Liver (tissue), 9 donors: ENCODE measurements around the gene FAM111A. TPM values are rescaled to one million over a fixed set of nuclear protein-coding genes. Genes with fewer than 3 reads are reported as not detected.
A peak's percentile ranks its signal among the peaks of the same experiment; 100 is the strongest.

Source experiments
- DNase-seq: peaks from one replicate; pipeline ENCODE4 v3.0.0-alpha.2; 2017; ENCODE audit warnings: low spot score
- H3K27ac ChIP-seq, 2 donors: one replicate each; pipeline ENCODE4 v1.7.0; 2013; ENCODE audit warnings: inconsistent platforms in 2 of 2, low read length in 2 of 2, control low read depth in 1 of 2, low read depth in 1 of 2, mild to moderate bottlenecking in 1 of 2
- H3K27me3 ChIP-seq, 4 donors: one replicate each; pipeline versions ENCODE4 v1.6.1 to v1.7.0; 2013; ENCODE audit warnings: low read length in 3 of 4, inconsistent platforms in 1 of 4, mild to moderate bottlenecking in 1 of 4, moderate library complexity in 1 of 4; ENCODE audit not compliant: control insufficient read depth in 4 of 4, insufficient read depth in 4 of 4
- H3K36me3 ChIP-seq, 4 donors: one replicate each; pipeline versions ENCODE4 v1.6.1 to v1.7.0; 2013; ENCODE audit warnings: low read length in 3 of 4, mild to moderate bottlenecking in 3 of 4, low read depth in 1 of 4, moderate library complexity in 1 of 4; ENCODE audit not compliant: control insufficient read depth in 4 of 4, insufficient read depth in 3 of 4
- H3K4me1 ChIP-seq, 4 donors: one replicate each; pipeline versions ENCODE4 v1.6.1 to v1.7.0; 2013; ENCODE audit warnings: low read length in 3 of 4, mild to moderate bottlenecking in 3 of 4, moderate library complexity in 1 of 4; ENCODE audit not compliant: control insufficient read depth in 4 of 4, insufficient read depth in 4 of 4
- H3K4me3 ChIP-seq, 3 donors: one replicate each; pipeline versions ENCODE4 v1.6.1 to v1.7.0; 2013; ENCODE audit warnings: low read length in 3 of 3, control low read depth in 1 of 3, low read depth in 1 of 3, mild to moderate bottlenecking in 1 of 3
- H3K9ac ChIP-seq, 2 donors: one replicate each; pipeline ENCODE4 v1.7.0; 2013; ENCODE audit warnings: low read length in 2 of 2, mild to moderate bottlenecking in 2 of 2, moderate library complexity in 2 of 2, control low read depth in 1 of 2, low read depth in 1 of 2
- H3K9me3 ChIP-seq, 4 donors: one replicate each; pipeline versions ENCODE4 v1.6.1 to v1.7.0; 2013; ENCODE audit warnings: low read length in 3 of 4; ENCODE audit not compliant: control insufficient read depth in 4 of 4
- ATF3 ChIP-seq: IDR thresholded peaks from 2 replicates; pipeline ENCODE4 v1.6.1; 2016; ENCODE audit warnings: antibody characterized with exemption
- CTCF ChIP-seq: fragments of 150-350 bp; IDR thresholded peaks from 2 replicates; pipeline ENCODE4 v1.5.1; 2017; ENCODE audit warnings: improper control_type of control experiment, low read depth, low read length; ENCODE audit not compliant: missing input control
- EGR1 ChIP-seq, 2 donors: IDR thresholded peaks; 2 replicates each; pipeline ENCODE4 v1.6.1; 2016 to 2018; ENCODE audit warnings: antibody characterized with exemption in 2 of 2, low read depth in 2 of 2
- FOXA2 ChIP-seq: IDR thresholded peaks from 2 replicates; pipeline ENCODE4 v1.6.1; 2016; ENCODE audit warnings: antibody characterized with exemption
- GABPA ChIP-seq, 2 donors: IDR thresholded peaks in 1 of 2; conservative IDR thresholded peaks in 1 of 2; 2 replicates each; pipeline ENCODE4 v1.6.1; 2016; ENCODE audit warnings: antibody characterized with exemption in 2 of 2, mild to moderate bottlenecking in 1 of 2, moderate library complexity in 1 of 2
- HNF4A ChIP-seq, 2 donors: conservative IDR thresholded peaks; 2 replicates each; pipeline ENCODE4 v1.6.1; 2016; ENCODE audit warnings: antibody characterized with exemption in 2 of 2, mild to moderate bottlenecking in 2 of 2
- HNF4G ChIP-seq: IDR thresholded peaks from 2 replicates; pipeline ENCODE4 v1.6.1; 2016; ENCODE audit warnings: antibody characterized with exemption
- JUND ChIP-seq, 2 donors: IDR thresholded peaks; 2 replicates each; pipeline ENCODE4 v1.6.1; 2016; ENCODE audit warnings: antibody characterized with exemption in 2 of 2
- MAX ChIP-seq: IDR thresholded peaks from 2 replicates; pipeline ENCODE4 v1.6.1; 2016; ENCODE audit warnings: antibody characterized with exemption
- NR2F2 ChIP-seq: IDR thresholded peaks from 2 replicates; pipeline ENCODE4 v1.6.1; 2016; ENCODE audit warnings: antibody characterized with exemption
- RAD21 ChIP-seq, 2 donors: IDR thresholded peaks; 2 replicates each; pipeline ENCODE4 v1.6.1; 2016; ENCODE audit warnings: antibody characterized with exemption in 2 of 2, mild to moderate bottlenecking in 2 of 2
- REST ChIP-seq: IDR thresholded peaks from 2 replicates; pipeline ENCODE4 v1.6.1; 2016; ENCODE audit warnings: antibody characterized with exemption, mild to moderate bottlenecking
- SP1 ChIP-seq: IDR thresholded peaks from 2 replicates; pipeline ENCODE4 v1.6.1; 2018; ENCODE audit warnings: antibody characterized with exemption, mild to moderate bottlenecking
- TAF1 ChIP-seq: conservative IDR thresholded peaks from 2 replicates; pipeline ENCODE4 v1.6.1; 2016; ENCODE audit warnings: antibody characterized with exemption, mild to moderate bottlenecking
- ZBTB33 ChIP-seq: IDR thresholded peaks from 2 replicates; pipeline ENCODE4 v1.6.1; 2016; ENCODE audit warnings: antibody characterized with exemption
- WGBS: extraction: QIAGEN DNeasy Blood & Tissue Kit; methylation state at CpG from one replicate; pipeline ENCODE4 v1.1.7; 2013; 5-methylcytosine and 5-hydroxymethylcytosine counted together
- polyA plus RNA-seq, 2 donors: library from polyadenylated mRNA; stranded (reverse) in 1 of 2; unstranded in 1 of 2; fragments of 200-250 nt in 1 of 2; fragments of >200 nt in 1 of 2; fragmentation: Nextera tagmentation in 1 of 2; extraction: Ambion mirVana in 1 of 2; gene quantifications; one replicate each; pipeline versions ENCODE4 v1.2.1 to v1.2.3, GENCODE V29; 2013 to 2015
- total RNA-seq, 2 donors: library from RNA; depleted of rRNA; stranded (reverse); fragments of >200 nt; gene quantifications; one replicate each; pipeline ENCODE4 v1.2.3, GENCODE V29; 2014
- donor health status: healthy.
- donor health status: healthy.
- donor health status: healthy.
- donor health status: healthy.
- donor health status: healthy.

Gene FAM111A
- total and polyA plus RNA-seq, 4 donors: 5.9 to 27.0 (median 14.2) TPM

- DNase-seq: no peak
- H3K9me3 ChIP-seq: no peaks in the 10 kb centered on the region
- H3K27me3 ChIP-seq: no peaks in the 10 kb centered on the region
- H3K4me1 ChIP-seq: peaks cover 5 to 18% (median 11%) of the 10 kb centered on the region in 4 donors
- no peak overlapping the region for H3K9ac ChIP-seq
- peak overlapping the region in 1 of 2 donors; percentile 0 for H3K27ac ChIP-seq
- 35% methylated on average over 9 of the region's 9 CpGs for WGBS
- TF ChIP-seq EGR1 (IDR thresholded peaks at IDR 0.05; ENCODE audit: low read depth in 2 of 2) (no peak), JUND (IDR thresholded peaks at IDR 0.05) (no peak), SP1 (no peak), NR2F2 (no peak), ATF3 (no peak), TAF1 (no peak), ZBTB33 (no peak), MAX (no peak)
- H3K4me3 ChIP-seq: no peak overlapping the region
- peaks cover 5 to 68% (median 32%) of the 10 kb centered on the region in 4 donors for H3K36me3 ChIP-seq
Observed at GRCh38 chr11:59197991-59198390, 55.3 kb downstream of the FAM111A start.

GRCh38 chr11:59198726-59199125 lies 56.1 kb downstream of the FAM111A start:
- no peaks in the 10 kb centered on the region for H3K27me3 ChIP-seq
- no peak for TF ChIP-seq TAF1
- TF ChIP-seq NR2F2: no peak
- TF ChIP-seq GABPA (IDR thresholded peaks at IDR 0.05 in 1 of 2, conservative IDR thresholded peaks at IDR 0.05 in 1 of 2): no peak
- TF ChIP-seq ZBTB33: no peak
- no peak for TF ChIP-seq MAX
- TF ChIP-seq REST: no peak
- no peak for TF ChIP-seq ATF3
- TF ChIP-seq FOXA2: no peak
- no peak for TF ChIP-seq CTCF
- no peak for TF ChIP-seq JUND (IDR thresholded peaks at IDR 0.05)
- no peak for TF ChIP-seq RAD21 (IDR thresholded peaks at IDR 0.05)
- no peak for TF ChIP-seq HNF4A (conservative IDR thresholded peaks at IDR 0.05)
- no peak for TF ChIP-seq HNF4G
- no peak for TF ChIP-seq SP1
- 97% methylated on average over 2 of the region's 2 CpGs for WGBS
- peaks cover 5 to 68% (median 31%) of the 10 kb centered on the region in 4 donors for H3K36me3 ChIP-seq
- peaks cover 5 to 18% (median 11%) of the 10 kb centered on the region in 4 donors for H3K4me1 ChIP-seq
- no peak overlapping the region for H3K4me3 ChIP-seq
- H3K9ac ChIP-seq: no peak overlapping the region
- DNase-seq: no peak
- no peak overlapping the region for H3K27ac ChIP-seq
- H3K9me3 ChIP-seq: no peaks in the 10 kb centered on the region
